ENCODE results near the gene RB1.
"Not testable (repeated sequence)": the region's sequence is repeated elsewhere in the genome, so short reads cannot be mapped to it uniquely, and the experiment has no call there.

Gene RB1

GRCh38 chr13:48299591-48299990, 4.0 kb upstream of the RB1 start:
- no peak for DNase-seq

GRCh38 chr13:48302871-48303358, 636 bp upstream of the RB1 start:
- DNase-seq, result no peak

- peak; percentile 7 to 61 for DNase-seq
Observed at GRCh38 chr13:48304143-48304876, 759 bp downstream of the RB1 start.

GRCh38 chr13:48311223-48311622, 7.7 kb downstream of the RB1 start:
- no peak for DNase-seq

GRCh38 chr13:48315969-48316650, 12.6 kb downstream of the RB1 start:
- DNase-seq, result no peak

GRCh38 chr13:48316826-48317510, 13.4 kb downstream of the RB1 start:
- no peak for DNase-seq

- DNase-seq, result no peak
Observed at GRCh38 chr13:48317511-48318376, 14.2 kb downstream of the RB1 start.

- no peak for DNase-seq
Observed at GRCh38 chr13:48318377-48318811, 14.8 kb downstream of the RB1 start.

GRCh38 chr13:48318821-48319511, 15.4 kb downstream of the RB1 start:
- no peak for DNase-seq

GRCh38 chr13:48319531-48320398, 16.2 kb downstream of the RB1 start:
- DNase-seq, result no peak

GRCh38 chr13:48320399-48320790, 16.8 kb downstream of the RB1 start:
- no peak for DNase-seq

GRCh38 chr13:48320891-48321510, 17.4 kb downstream of the RB1 start:
- DNase-seq, result no peak

- DNase-seq, result no peak
Observed at GRCh38 chr13:48322294-48322693, 18.7 kb downstream of the RB1 start.

- DNase-seq, result no peak
Observed at GRCh38 chr13:48333976-48334375, 30.4 kb downstream of the RB1 start.

GRCh38 chr13:48334534-48335127, 31.1 kb downstream of the RB1 start:
- DNase-seq, result peak; percentile 16 to 34

GRCh38 chr13:48339198-48339597, 35.6 kb downstream of the RB1 start:
- not testable (repeated sequence) for DNase-seq

- DNase-seq, result no peak
Observed at GRCh38 chr13:48344264-48344663, 40.7 kb downstream of the RB1 start.

GRCh38 chr13:48346583-48346982, 43.0 kb downstream of the RB1 start:
- DNase-seq, result no peak

- DNase-seq, result no peak
Observed at GRCh38 chr13:48349525-48349924, 46.0 kb downstream of the RB1 start.

GRCh38 chr13:48353590-48353989, 50.0 kb downstream of the RB1 start:
- no peak for DNase-seq

Data from NCI-H526 (cell line).